ENCODE measurements around the gene AANAT.
A peak's percentile ranks its signal among the peaks of the same experiment; 100 is the strongest.

AANAT gene

GRCh38 chr17:76487451-76488192 is 20.2 kb downstream of the AANAT start:
- H3K4me3 ChIP-seq (ENCODE audit: low read length) = no peak overlapping the region
- TF ChIP-seq CTCF (IDR thresholded peaks at IDR 0.05; ENCODE audit: insufficient read depth, low read depth, low read length, missing control alignments) = no peak
- DNase-seq (ENCODE audit: low read depth) = no peak

GRCh38 chr17:76490112-76490710 is 22.8 kb downstream of the AANAT start:
- H3K4me3 ChIP-seq (ENCODE audit: low read length) = no peak overlapping the region
- TF ChIP-seq CTCF (IDR thresholded peaks at IDR 0.05; ENCODE audit: insufficient read depth, low read depth, low read length, missing control alignments) = no peak
- no peak for DNase-seq (ENCODE audit: low read depth)

GRCh38 chr17:76491271-76492122 is 24.1 kb downstream of the AANAT start:
- no peak for DNase-seq (ENCODE audit: low read depth)
- TF ChIP-seq CTCF (IDR thresholded peaks at IDR 0.05; ENCODE audit: insufficient read depth, low read depth, low read length, missing control alignments) = no peak
- no peak overlapping the region for H3K4me3 ChIP-seq (ENCODE audit: low read length)

GRCh38 chr17:76492123-76492988 is 25.0 kb downstream of the AANAT start:
- no peak overlapping the region for H3K4me3 ChIP-seq (ENCODE audit: low read length)
- no peak for TF ChIP-seq CTCF (IDR thresholded peaks at IDR 0.05; ENCODE audit: insufficient read depth, low read depth, low read length, missing control alignments)
- peak; percentile 43 for DNase-seq (ENCODE audit: low read depth)

- TF ChIP-seq CTCF (IDR thresholded peaks at IDR 0.05; ENCODE audit: insufficient read depth, low read depth, low read length, missing control alignments) = no peak
- no peak overlapping the region for H3K4me3 ChIP-seq (ENCODE audit: low read length)
- peak; percentile 71 for DNase-seq (ENCODE audit: low read depth)
Measured at GRCh38 chr17:76492989-76493501, 25.6 kb downstream of the AANAT start.

GRCh38 chr17:76493505-76494167 is 26.2 kb downstream of the AANAT start:
- H3K4me3 ChIP-seq (ENCODE audit: low read length) = no peak overlapping the region
- DNase-seq (ENCODE audit: low read depth) = no peak
- TF ChIP-seq CTCF (IDR thresholded peaks at IDR 0.05; ENCODE audit: insufficient read depth, low read depth, low read length, missing control alignments) = no peak

Data from epithelial cell of esophagus (primary cell).